Epithelial cell of proximal tubule (primary cell): ENCODE measurements around the gene POU6F2. TPM values are rescaled to one million over a fixed set of nuclear protein-coding genes. Genes with fewer than 3 reads are reported as not detected.

Experiments used
- DNase-seq: peaks from one replicate; pipeline ENCODE4 v3.0.0-alpha.2; 2011; ENCODE audit warnings: low read depth
- H3K4me3 ChIP-seq: 2 replicates; pipeline ENCODE4 v1.5.1; 2011; ENCODE audit warnings: low read depth, mild to moderate bottlenecking, low read length
- CTCF ChIP-seq: conservative IDR thresholded peaks from 2 replicates; pipeline ENCODE4 v1.5.1; 2012; ENCODE audit warnings: low read depth, mild to moderate bottlenecking, low read length
- total RNA-seq: library from RNA; depleted of rRNA; stranded (reverse); fragments of >200 nt; gene quantifications from 2 replicates; pipeline ENCODE4 v1.2.3, GENCODE V29; 2015

Gene POU6F2
- total RNA-seq, 1 donor from 2014 or later, result not detected

- H3K4me3 ChIP-seq, result no peak overlapping the region
- no peak for TF ChIP-seq CTCF
- no peak for DNase-seq
These were observed 270.5 kb downstream of the POU6F2 start for GRCh38 chr7:39248041-39248691.

GRCh38 chr7:39248692-39249090 is 271.0 kb downstream of the POU6F2 start:
- no peak for DNase-seq
- TF ChIP-seq CTCF, result no peak

GRCh38 chr7:39249635-39250152 is 272.0 kb downstream of the POU6F2 start:
- TF ChIP-seq CTCF, result no peak
- no peak for DNase-seq

More at GRCh38 chr7:39248692-39249090, 271.0 kb downstream of the POU6F2 start:
- no peak overlapping the region for H3K4me3 ChIP-seq

GRCh38 chr7:39252916-39253315 is 275.2 kb downstream of the POU6F2 start:
- H3K4me3 ChIP-seq, result no peak overlapping the region
- no peak for DNase-seq
- TF ChIP-seq CTCF, result no peak

More at GRCh38 chr7:39249635-39250152, 272.0 kb downstream of the POU6F2 start:
- H3K4me3 ChIP-seq, result no peak overlapping the region

- no peak for TF ChIP-seq CTCF
- no peak overlapping the region for H3K4me3 ChIP-seq
- no peak for DNase-seq
These were observed 281.8 kb downstream of the POU6F2 start for GRCh38 chr7:39259391-39260003.

- DNase-seq, result no peak
- TF ChIP-seq CTCF, result no peak
- H3K4me3 ChIP-seq, result no peak overlapping the region
These were observed 282.7 kb downstream of the POU6F2 start for GRCh38 chr7:39260279-39260844.
